ENCODE results near the gene BCAS1.

GRCh38 chr20:53937929-53938367 lies 132.4 kb downstream of the BCAS1 start:
- TF ChIP-seq CTCF (conservative IDR thresholded peaks at IDR 0.05 in 1 of 2, IDR thresholded peaks at IDR 0.05 in 1 of 2; ENCODE audit: extremely low read depth in 1 of 2, insufficient read depth in 1 of 2, low read depth in 1 of 2, low read length in 2 of 2): no peak
- no peak for TF ChIP-seq EZH2 (IDR thresholded peaks at IDR 0.05; ENCODE audit: borderline replicate concordance, low read length)
